GM12873 (cell line): Measurements from ENCODE around the gene BRAF.

ENCODE experiments used
- CTCF ChIP-seq: IDR thresholded peaks from 2 replicates; pipeline ENCODE4 v1.5.1; 2012; ENCODE audit warnings: low read depth, mild to moderate bottlenecking, moderate library complexity, low read length, control low read depth; ENCODE audit not compliant: insufficient read depth; ENCODE audit errors: missing control alignments

BRAF gene

DNA sequence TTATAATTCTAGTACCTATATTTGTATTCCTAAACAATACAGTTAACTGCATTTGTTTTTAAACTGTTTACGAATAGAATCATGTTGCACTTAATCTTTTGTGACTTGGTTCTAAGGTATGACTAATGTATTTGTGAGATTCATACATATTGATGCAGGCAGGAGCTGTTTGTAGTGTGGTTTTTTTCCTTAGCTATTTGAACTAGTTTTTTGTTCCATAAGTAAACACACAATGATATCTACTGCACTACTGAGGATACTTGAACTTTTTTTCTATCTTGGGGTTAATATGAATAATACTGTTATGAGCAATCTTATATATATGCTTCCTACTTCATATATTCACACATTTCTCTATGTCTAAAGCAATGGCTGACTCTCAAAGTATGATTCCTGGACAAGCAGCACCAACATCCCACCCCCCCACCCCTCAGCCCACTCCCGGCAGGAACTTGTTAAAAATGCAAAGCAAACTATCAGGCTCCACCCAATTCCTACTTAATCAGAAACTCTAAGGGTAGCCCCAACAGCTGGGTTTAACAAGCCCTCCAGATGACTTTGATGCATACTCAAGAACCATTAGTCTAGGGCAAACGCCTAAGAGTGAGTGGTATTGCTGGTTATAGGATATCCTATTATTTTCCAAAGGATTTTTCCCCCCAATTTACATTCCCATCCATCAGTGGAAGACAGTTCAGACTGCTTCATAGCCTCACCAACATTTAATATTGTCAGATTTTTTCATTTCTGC, 25.8 kb downstream of the BRAF start:
- no peak for TF ChIP-seq CTCF

DNA sequence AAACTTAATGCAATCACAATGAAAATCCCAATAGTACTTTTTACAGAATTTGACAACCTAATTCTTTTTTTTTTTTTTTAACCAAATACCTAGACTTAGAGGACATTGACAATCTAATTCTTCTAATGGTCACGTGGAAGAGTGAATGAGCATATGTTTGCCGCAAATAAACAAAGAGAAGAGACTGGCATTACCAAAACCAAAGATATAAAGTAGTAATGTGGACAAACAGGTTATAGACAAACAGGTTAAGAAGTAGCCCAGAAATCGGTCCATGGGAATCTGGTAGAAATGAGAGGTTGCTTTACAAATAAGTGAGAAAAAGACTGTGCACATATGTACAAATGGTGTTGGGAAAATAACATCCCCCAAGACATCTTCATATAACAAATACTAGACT, 27.7 kb downstream of the BRAF start:
- no peak for TF ChIP-seq CTCF

GRCh38 chr7:140889645-140890044, 35.1 kb downstream of the BRAF start:
- no peak for TF ChIP-seq CTCF

DNA sequence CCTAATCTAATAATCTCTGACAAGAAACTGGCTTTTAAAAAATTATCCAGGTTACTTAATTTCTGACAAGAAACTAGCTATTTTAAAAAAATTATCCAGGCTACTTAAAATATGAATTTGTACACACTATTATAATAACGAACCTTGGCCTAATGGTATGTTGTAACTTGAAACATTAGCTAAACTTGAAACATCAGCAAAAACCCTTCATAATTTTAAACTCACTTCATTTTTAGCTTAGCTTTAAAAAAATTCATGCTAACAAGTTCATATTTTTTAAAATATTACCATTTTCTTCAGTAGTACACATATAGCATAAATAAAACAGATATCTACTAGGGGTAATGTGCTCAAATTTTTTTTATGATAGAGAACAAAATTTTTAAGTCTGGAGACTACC, 35.6 kb downstream of the BRAF start:
- no peak for TF ChIP-seq CTCF

- no peak for TF ChIP-seq CTCF
These were observed 36.6 kb downstream of the BRAF start for GRCh38 chr7:140888087-140888486.

GRCh38 chr7:140885735-140886334, 38.9 kb downstream of the BRAF start:
- no peak for TF ChIP-seq CTCF

DNA sequence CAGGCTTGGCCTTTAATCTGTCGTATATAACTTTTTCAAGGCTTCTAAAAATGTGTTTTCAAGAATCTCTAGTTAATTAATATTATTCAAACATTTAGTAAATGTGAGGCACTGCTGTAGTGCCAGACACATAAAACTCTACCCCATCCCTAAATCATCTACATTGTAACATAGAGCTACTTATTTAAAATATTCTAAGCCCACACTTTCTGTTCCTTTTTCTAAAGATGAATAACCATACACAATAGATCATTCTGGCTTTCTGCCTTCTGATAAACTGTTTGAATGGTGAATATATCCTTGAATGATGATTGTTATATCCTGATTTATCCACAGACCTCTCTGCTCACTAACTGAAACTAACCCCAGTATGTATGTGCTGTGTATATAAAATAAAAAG, 41.4 kb downstream of the BRAF start:
- no peak for TF ChIP-seq CTCF
